Measurements from ENCODE around the gene DPP9. TPM values are rescaled to one million over a fixed set of nuclear protein-coding genes. Genes with fewer than 3 reads are reported as not detected.

Gene DPP9
- total and polyA plus RNA-seq, 2 of the 8 experiments (the other 6 are each of a cell fraction or from before 2014, with no cell fraction given): 11.6 to 40.7 TPM

DNA sequence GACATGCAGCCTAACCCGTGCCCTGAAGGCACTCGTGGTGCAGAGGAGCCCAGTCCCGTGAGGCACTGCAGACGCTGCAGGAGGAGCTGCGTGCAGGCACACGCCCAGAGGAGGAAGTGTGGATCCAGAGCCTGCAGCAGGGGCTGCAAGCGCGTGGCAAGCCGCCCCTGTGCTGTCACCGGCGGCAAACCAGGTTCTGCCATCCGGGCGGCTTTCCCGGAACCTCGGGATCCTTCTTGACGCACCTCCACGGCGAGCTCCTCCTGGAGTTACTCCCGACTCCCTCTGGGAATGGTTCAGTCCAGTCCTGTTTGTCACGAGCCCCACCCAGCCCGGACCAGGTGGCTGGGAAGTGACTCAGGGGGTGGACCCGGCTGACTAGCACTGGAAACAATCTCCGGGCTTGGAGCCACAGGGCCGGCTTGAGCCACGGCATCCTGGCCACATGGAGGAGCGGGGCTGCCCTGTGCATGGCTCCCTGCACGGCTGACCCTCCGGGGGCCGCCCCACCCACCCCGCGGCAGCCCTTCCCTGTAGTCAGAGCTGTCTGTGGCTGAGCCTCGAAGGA is 10.2 kb downstream of the DPP9 start:
- POLR2A ChIA-PET (ENCODE audit: partially characterized antibody): interaction anchor here (1.1 kb wide), 1 partner anchor 8 kb away, joined by 5 read pairs; no protein-coding TSS in a partner anchor
- Histone ChIP-seq H3K9ac (replicated peaks in 1 of 4; ENCODE audit: extremely low read depth in 1 of 4, low read depth in 3 of 4, low read length in 3 of 4) (no peak overlapping the region), H2BK20ac (ENCODE audit: low read length) (no peak overlapping the region), H4K5ac (ENCODE audit: insufficient read length, low read depth, low read length) (no peak overlapping the region), H4K8ac (ENCODE audit: extremely low read depth, insufficient read depth, low read length) (no peak overlapping the region), H2AFZ (ENCODE audit: low read length) (no peak overlapping the region), H2BK15ac (ENCODE audit: low read length) (no peak overlapping the region), H3K23ac (ENCODE audit: insufficient read length) (no peak overlapping the region), H3K9me3 (ENCODE audit: insufficient read depth in 2 of 2, low read depth in 1 of 2, low read length in 1 of 2) (no peaks in the 10 kb centered on the region), H2BK120ac (replicated peaks; ENCODE audit: low read depth, low read length) (no peak overlapping the region), H4K20me1 (replicated peaks in 1 of 2; ENCODE audit: control insufficient read depth in 1 of 2, insufficient read depth in 2 of 2, low read length in 2 of 2) (peaks cover 8 to 13% of the 10 kb centered on the region in 2 experiments), H2BK5ac (ENCODE audit: low read depth, low read length) (no peak overlapping the region), H3K56ac (replicated peaks; ENCODE audit: insufficient read length, low read depth, low read length) (no peak overlapping the region), H4K91ac (replicated peaks; ENCODE audit: insufficient read length, low read length) (no peak overlapping the region), H3K79me2 (ENCODE audit: control insufficient read depth in 1 of 2, insufficient read depth in 2 of 2, low read length in 2 of 2) (no peaks in the 10 kb centered on the region), H3K4me2 (ENCODE audit: insufficient read depth in 1 of 2, low read depth in 2 of 2, low read length in 2 of 2) (no peak overlapping the region), H3K79me1 (ENCODE audit: low read depth, low read length) (no peaks in the 10 kb centered on the region), H3K36me3 (ENCODE audit: control insufficient read depth in 2 of 4, insufficient read depth in 4 of 4, low read length in 3 of 4) (peaks cover 8 to 45% (median 39%) of the 10 kb centered on the region in 4 experiments; a peak in 7 of 8 replicates), H3K27ac (ENCODE audit: low read depth, low read length) (no peak overlapping the region), H3K23me2 (ENCODE audit: low read depth, low read length) (no peaks in the 10 kb centered on the region), H3K18ac (ENCODE audit: extremely low read depth, low read length) (no peak overlapping the region), H3K14ac (ENCODE audit: insufficient read length) (no peak overlapping the region), H2AK5ac (ENCODE audit: low read depth, low read length) (no peak overlapping the region), H3K4me3 (ENCODE audit: extremely low read depth in 1 of 4, insufficient read depth in 2 of 4, low read depth in 3 of 4, low read length in 4 of 4) (no peak overlapping the region), H3K4ac (replicated peaks; ENCODE audit: insufficient read length, low read depth, low read length) (no peak overlapping the region), H3K4me1 (replicated peaks in 1 of 4; ENCODE audit: control insufficient read depth in 3 of 4, insufficient read depth in 4 of 4, low read length in 3 of 4) (no peaks in the 10 kb centered on the region), H2BK12ac (ENCODE audit: low read depth, low read length) (no peak overlapping the region), H3K27me3 (replicated peaks in 1 of 4; ENCODE audit: control insufficient read depth in 3 of 4, extremely low read depth in 1 of 4, insufficient read depth in 3 of 4, low read length in 3 of 4) (no peaks in the 10 kb centered on the region)
- CTCF ChIA-PET (ENCODE audit: partially characterized antibody): interaction anchor here (1.2 kb wide), 1 partner anchor 91 kb away, joined by 3 read pairs; no protein-coding TSS in a partner anchor
- FAIRE-seq: no peak
- 89% methylated on average over 23 of the region's 32 CpGs; no CpG with 5 or more reads in 1 of the 2 experiments for WGBS, 2 experiments (ENCODE audit: extremely low coverage in 1 of 2, insufficient coverage in 1 of 2, insufficient read length in 1 of 2, insufficient replicate concordance in 2 of 2, low coverage in 1 of 2, low lambda C conversion rate in 2 of 2, missing lambda C conversion rate in 1 of 2)
- no peak for TF ChIP-seq RXRA (IDR thresholded peaks at IDR 0.05; ENCODE audit: insufficient read depth, low read depth, low read length)
- TF ChIP-seq EZH2 (IDR thresholded peaks at IDR 0.05; ENCODE audit: low read depth, low read length, severe bottlenecking): no peak
- TF ChIP-seq HDAC2 (IDR thresholded peaks at IDR 0.05; ENCODE audit: borderline replicate concordance in 1 of 2, low read depth in 2 of 2, low read length in 2 of 2): no peak
- no peak for TF ChIP-seq EGR1 (IDR thresholded peaks at IDR 0.05; ENCODE audit: borderline replicate concordance, low read depth, low read length)
- no peak for TF ChIP-seq BCL11A (IDR thresholded peaks at IDR 0.05; ENCODE audit: low read depth in 2 of 2, low read length in 2 of 2)
- no peak for DNase-seq (ENCODE audit: low read depth in 1 of 2, low spot score in 2 of 2)
